OCI-LY3 (cell line): ENCODE measurements around the gene GFY.

Experiments used
- EZH2phosphoT487 ChIP-seq: fragments of 200-600 bp; shearing (Covaris generic); IDR thresholded peaks from 2 replicates; pipeline ENCODE4 v1.6.1; 2018; ENCODE audit warnings: antibody characterized with exemption, mixed run types, low read depth
- TF ChIP-seq, protein P1 (sequence below): fragments of 200-600, 300-600 bp; sonication (generic); IDR thresholded peaks from 2 replicates; pipeline ENCODE4 v1.5.1; 2014; ENCODE audit warnings: antibody characterized with exemption, low read length, low read depth

DNA sequence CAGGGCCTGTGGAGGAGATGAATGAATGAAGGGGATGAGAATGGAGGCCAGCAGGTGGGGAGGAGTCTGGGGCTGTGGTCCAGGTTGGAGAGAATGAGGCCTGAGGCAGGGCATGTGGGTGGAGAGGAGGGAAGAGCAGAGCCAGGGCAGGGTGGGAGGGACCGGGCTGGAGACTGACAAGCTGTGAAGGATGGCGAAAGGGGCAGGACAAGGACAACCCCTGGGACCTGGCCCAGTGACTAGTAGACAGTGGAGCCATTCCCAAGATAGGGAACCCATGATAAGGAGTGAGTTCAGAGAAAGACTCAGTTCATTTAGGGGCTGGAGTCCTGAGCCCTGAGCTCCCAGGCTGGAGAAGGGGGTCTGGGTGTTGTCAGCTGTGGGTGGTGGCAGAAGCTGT lies 5.0 kb upstream of the GFY start:
- TF ChIP-seq, protein P1, sequence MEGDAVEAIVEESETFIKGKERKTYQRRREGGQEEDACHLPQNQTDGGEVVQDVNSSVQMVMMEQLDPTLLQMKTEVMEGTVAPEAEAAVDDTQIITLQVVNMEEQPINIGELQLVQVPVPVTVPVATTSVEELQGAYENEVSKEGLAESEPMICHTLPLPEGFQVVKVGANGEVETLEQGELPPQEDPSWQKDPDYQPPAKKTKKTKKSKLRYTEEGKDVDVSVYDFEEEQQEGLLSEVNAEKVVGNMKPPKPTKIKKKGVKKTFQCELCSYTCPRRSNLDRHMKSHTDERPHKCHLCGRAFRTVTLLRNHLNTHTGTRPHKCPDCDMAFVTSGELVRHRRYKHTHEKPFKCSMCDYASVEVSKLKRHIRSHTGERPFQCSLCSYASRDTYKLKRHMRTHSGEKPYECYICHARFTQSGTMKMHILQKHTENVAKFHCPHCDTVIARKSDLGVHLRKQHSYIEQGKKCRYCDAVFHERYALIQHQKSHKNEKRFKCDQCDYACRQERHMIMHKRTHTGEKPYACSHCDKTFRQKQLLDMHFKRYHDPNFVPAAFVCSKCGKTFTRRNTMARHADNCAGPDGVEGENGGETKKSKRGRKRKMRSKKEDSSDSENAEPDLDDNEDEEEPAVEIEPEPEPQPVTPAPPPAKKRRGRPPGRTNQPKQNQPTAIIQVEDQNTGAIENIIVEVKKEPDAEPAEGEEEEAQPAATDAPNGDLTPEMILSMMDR = no peak
- no peak for TF ChIP-seq EZH2phosphoT487
